Retinal pigment epithelial cell (primary cell): ENCODE results near the gene RRP1.

Experiments
- DNase-seq: peaks from one replicate; pipeline ENCODE4 v3.0.0-alpha.2; 2010; ENCODE audit warnings: low read depth
- H3K4me3 ChIP-seq: 2 replicates; pipeline ENCODE4 v1.5.1; 2011; ENCODE audit warnings: mild to moderate bottlenecking, low read length, control low read depth, moderate library complexity
- TF ChIP-seq, protein P1 (sequence below): conservative IDR thresholded peaks from 2 replicates; pipeline ENCODE4 v1.5.1; 2011; ENCODE audit warnings: low read depth, low read length, control low read depth, inconsistent platforms

RRP1 gene

DNA sequence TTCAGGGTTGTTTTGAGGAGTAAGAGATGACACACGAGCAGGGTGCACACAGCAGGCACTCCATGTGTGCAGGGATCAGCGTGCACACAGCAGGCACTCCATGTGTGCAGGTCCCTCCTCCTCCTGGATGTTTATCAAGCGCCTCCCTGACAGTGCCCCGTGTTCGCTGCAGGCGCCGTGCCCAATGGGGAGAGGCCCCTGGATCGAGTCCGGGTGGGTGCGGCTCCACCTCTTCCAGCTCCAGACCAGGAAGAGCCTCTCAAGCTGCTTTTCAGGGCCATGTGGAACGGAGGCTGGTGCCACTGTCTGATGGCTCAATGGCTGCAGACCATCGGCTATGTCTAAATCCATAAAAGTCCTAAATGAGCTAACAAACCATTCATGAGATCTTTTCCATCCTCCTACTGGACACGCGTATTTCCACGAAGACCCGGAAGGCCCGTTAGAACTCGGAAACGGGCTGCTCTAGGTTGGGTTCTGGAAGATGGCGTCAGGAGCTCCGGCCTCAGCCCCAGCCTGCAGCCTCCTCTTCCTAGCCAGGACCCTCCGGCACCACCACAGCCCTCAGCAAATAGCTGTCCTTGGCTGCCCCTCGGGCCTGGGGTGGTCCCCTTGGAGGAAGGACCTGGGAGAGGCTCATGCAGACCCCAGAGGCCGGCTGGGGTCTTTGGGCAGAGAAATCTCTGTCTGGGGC is 36.0 kb downstream of the RRP1 start:
- H3K4me3 ChIP-seq, result no peak overlapping the region
- TF ChIP-seq, protein P1, sequence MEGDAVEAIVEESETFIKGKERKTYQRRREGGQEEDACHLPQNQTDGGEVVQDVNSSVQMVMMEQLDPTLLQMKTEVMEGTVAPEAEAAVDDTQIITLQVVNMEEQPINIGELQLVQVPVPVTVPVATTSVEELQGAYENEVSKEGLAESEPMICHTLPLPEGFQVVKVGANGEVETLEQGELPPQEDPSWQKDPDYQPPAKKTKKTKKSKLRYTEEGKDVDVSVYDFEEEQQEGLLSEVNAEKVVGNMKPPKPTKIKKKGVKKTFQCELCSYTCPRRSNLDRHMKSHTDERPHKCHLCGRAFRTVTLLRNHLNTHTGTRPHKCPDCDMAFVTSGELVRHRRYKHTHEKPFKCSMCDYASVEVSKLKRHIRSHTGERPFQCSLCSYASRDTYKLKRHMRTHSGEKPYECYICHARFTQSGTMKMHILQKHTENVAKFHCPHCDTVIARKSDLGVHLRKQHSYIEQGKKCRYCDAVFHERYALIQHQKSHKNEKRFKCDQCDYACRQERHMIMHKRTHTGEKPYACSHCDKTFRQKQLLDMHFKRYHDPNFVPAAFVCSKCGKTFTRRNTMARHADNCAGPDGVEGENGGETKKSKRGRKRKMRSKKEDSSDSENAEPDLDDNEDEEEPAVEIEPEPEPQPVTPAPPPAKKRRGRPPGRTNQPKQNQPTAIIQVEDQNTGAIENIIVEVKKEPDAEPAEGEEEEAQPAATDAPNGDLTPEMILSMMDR, result no peak
- DNase-seq, result no peak

DNA sequence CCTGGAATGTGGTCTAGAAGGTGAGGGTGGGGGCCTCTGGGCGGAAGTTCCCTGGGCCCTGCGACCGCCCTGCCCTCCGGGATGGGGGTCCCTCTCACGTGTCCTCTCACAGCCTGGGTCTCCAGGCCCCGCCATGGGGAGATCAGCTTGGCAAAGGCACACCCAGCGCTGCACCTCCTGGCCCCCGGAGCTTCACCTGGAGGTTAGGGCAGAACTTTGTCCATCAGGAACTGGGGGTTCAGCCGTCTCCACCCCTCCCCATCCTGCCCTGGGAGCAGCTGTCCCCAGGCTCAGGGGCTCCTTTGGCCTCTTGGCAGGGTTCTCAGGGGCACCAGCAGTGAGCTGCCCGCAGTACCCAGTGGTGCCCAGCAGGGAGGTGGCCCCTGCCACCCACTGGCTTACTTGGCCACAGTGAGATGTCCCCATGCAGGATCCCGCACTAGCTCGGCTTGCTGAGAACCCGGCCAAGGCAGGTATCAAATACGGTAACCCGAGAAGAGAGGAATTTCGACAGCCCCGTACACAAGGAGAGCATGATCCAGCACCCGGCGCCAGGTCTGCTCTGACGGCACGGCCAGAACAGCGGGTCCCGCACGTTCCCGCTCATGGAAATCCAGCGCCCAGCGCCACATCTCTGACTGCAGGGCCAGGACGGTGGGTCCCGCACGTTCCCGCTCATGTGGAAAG is 36.7 kb downstream of the RRP1 start:
- TF ChIP-seq, protein P1, result peak; percentile 39
- H3K4me3 ChIP-seq, result no peak overlapping the region
- no peak for DNase-seq

DNA sequence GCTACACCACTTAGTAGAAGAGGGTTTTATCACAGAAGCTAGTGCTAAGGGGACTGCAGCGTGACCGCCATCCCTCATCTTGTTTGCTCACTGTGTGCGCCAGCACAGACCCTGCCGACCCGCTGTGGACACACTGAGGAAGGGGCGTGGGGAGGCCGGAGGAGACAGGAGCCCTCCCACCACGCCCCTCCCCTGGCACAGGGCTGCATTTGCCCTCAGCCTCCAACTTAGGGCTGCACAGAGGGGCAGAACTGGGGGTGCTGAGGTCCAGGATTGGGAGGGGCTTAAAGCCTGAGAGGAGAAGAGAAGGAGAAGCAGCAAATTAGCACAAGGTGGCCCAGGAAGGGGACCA is 37.2 kb downstream of the RRP1 start:
- TF ChIP-seq, protein P1, result no peak
- no peak overlapping the region for H3K4me3 ChIP-seq
- no peak for DNase-seq

DNA sequence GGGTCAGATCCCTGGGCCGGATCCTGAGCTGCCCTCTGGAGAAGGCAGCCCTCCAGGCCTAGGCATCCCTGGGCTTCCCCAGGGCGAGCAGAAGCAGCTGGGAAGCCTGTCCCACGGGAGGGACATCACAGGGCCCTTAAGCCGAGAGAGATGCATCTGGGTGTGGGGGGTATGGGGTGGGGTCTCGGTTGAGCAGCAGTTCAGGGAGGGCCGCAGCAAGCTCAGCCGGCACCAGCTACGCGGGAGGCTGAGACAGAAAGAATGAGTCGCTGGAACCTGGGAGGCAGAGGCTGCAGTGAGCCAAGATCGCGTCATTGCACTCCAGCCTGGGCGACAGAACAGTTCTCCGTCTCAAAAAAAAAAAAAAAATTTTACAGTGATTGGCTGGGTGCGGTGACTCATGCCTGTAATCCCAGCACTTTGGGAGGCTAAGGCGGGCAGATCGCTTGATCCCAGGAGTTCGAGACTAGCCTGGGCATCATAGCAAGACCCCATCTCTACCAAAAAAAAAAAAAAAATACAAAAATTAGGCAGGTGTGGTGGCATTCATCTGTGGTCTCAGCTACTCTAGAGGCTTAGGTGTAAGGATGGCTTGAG is 37.7 kb downstream of the RRP1 start:
- TF ChIP-seq, protein P1, result no peak
- no peak for DNase-seq
- H3K4me3 ChIP-seq, result no peak overlapping the region

DNA sequence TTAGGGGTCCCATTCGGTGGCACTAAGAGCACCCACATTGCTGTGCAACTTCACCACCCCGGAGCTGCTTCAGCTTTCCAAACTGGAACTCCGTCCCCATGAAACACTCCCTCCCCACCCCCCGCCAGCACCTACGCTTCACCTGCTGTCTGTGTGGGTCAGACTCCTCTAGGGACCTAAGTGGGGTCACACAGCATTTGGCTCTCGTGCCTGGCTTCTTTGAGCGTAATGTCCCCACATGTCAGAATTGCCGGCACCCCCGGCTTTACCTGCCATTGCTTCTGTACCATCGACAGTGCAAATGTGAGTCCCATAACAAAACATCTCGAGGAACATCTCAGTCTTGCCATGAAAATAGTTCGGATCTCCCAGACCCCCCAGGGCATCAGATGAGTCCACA is 39.8 kb downstream of the RRP1 start:
- no peak overlapping the region for H3K4me3 ChIP-seq
- TF ChIP-seq, protein P1, result no peak
- DNase-seq, result no peak

- TF ChIP-seq, protein P1, result no peak
- DNase-seq, result no peak
- no peak overlapping the region for H3K4me3 ChIP-seq
Measured at GRCh38 chr21:43829575-43830119, 40.3 kb downstream of the RRP1 start.
